Skeletal muscle satellite cell (primary cell): ENCODE measurements around the gene SH3GLB2.
"Not testable (repeated sequence)": the region's sequence is repeated elsewhere in the genome, so short reads cannot be mapped to it uniquely, and the experiment has no call there.

ENCODE experiments used
- H3K27me3 ChIP-seq: 2 replicates; pipeline ENCODE4 v1.7.0; 2013; ENCODE audit warnings: low read length; ENCODE audit not compliant: control insufficient read depth, insufficient read depth
- H3K36me3 ChIP-seq: 2 replicates; pipeline ENCODE4 v1.7.0; 2013; ENCODE audit warnings: mild to moderate bottlenecking, control low read depth, low read length; ENCODE audit not compliant: insufficient read depth
- H3K4me1 ChIP-seq: 2 replicates; pipeline ENCODE4 v1.7.0; 2013; ENCODE audit warnings: low read length; ENCODE audit not compliant: control insufficient read depth, insufficient read depth
- H3K4me2 ChIP-seq: 2 replicates; pipeline ENCODE4 v1.7.0; 2013; ENCODE audit warnings: mild to moderate bottlenecking, low read length
- H3K4me3 ChIP-seq: 2 replicates; pipeline ENCODE4 v1.7.0; 2013; ENCODE audit warnings: low read length
- H3K9ac ChIP-seq: 2 replicates; pipeline ENCODE4 v1.7.0; 2013; ENCODE audit warnings: mild to moderate bottlenecking, low read depth, low read length, moderate library complexity
- H3K9me3 ChIP-seq: replicated peaks from 2 replicates; pipeline ENCODE4 v1.7.0; 2013; ENCODE audit warnings: mild to moderate bottlenecking, control low read depth, low read length

SH3GLB2 gene

DNA sequence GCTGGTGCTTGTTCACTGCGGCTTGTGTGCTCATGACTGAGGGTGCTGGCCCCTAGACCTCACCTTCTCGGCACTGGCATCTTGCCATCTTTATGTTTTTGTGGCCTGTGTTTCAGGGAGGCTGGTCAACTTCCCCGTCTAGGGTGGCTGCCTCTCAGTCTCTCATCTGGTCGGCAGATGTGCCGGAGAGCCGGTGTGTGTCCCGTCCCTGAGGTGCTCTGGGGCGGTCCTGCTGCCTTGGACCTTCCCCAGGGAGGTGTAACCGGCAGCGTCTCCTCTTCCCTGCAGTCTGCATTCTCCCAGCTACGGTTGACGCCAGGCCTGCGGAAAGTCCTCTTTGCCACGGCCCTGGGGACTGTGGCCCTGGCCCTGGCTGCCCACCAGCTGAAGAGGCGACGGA is 13.9 kb upstream of the SH3GLB2 start:
- Histone ChIP-seq H3K9me3 (no peaks in the 10 kb centered on the region), H3K4me3 (no peak overlapping the region), H3K27me3 (no peaks in the 10 kb centered on the region), H3K4me1 (peaks cover 15% of the 10 kb centered on the region), H3K4me2 (no peak overlapping the region), H3K9ac (no peak overlapping the region), H3K36me3 (peaks cover 27% of the 10 kb centered on the region)

DNA sequence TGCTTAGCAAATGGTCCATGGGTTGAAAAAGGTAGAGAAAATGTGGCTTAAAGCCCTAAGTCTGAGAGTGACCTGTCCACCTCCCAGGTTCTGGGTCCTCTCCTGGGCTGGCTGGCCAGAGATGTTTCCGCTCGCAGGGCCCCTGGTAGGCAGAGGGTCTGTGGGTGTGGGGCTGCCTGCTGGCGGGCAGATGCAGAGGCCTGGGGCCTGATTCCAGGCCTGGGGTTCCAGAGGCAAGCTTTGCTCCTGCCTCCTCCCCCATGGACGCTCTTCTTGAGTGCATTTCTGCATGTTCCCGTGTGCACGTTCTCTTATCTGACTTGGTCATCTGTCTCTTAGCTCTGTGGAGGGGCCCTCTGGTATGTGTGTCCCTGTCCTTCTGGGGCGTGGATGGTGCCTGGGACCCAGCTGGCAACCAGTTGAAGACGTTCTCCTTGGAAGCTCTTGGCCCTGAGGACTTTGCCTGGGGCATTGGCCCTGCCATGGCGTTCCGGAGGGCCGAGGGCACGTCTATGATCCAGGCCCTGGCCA is 12.0 kb upstream of the SH3GLB2 start:
- H3K4me2 ChIP-seq = no peak overlapping the region
- peaks cover 18% of the 10 kb centered on the region for H3K4me1 ChIP-seq
- no peak overlapping the region for H3K4me3 ChIP-seq
- H3K36me3 ChIP-seq = peaks cover 27% of the 10 kb centered on the region
- H3K9me3 ChIP-seq = no peaks in the 10 kb centered on the region
- no peaks in the 10 kb centered on the region for H3K27me3 ChIP-seq
- no peak overlapping the region for H3K9ac ChIP-seq

DNA sequence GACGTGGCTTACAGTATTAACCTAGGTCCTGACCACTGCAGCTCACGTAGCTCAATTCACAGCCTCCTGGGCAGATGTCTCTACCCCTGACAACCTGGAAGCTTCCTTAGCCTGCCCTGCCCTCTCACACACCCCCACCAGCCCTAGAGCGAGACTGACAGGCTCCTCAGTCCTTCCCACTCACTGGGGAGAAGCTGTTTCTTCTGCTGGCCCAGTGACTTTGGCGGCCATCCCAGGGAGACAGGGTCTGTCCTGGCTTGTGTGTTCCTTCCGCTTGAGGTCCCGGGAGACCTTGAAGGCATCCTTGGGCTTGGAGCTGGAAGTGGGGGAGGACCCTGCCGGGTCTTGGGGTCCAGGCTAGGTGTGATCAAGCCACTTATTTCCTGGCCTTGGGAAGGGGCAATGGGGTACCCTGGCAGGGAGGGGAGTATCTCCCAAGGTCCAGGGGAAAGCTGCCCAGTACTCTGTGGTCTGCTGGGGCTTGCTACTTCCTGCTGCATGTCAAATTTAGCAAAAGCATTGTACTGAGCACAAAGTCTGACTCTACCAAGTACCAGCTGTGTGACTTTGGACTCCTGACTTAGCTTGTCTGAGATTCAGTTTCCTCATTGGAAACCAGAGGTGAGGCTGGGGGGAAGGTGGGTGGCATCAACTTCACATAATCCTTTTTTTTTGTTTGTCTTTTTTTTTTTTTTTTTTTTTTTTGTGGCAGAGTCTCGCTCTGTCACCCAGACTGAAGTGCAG is 10.2 kb upstream of the SH3GLB2 start:
- H3K4me2 ChIP-seq = peak overlapping the region; percentile 96
- peaks cover 18% of the 10 kb centered on the region for H3K4me1 ChIP-seq
- H3K27me3 ChIP-seq = no peaks in the 10 kb centered on the region
- no peak overlapping the region for H3K9ac ChIP-seq
- H3K36me3 ChIP-seq = peaks cover 23% of the 10 kb centered on the region
- peak overlapping the region; percentile 98 for H3K4me3 ChIP-seq
- no peaks in the 10 kb centered on the region for H3K9me3 ChIP-seq

DNA sequence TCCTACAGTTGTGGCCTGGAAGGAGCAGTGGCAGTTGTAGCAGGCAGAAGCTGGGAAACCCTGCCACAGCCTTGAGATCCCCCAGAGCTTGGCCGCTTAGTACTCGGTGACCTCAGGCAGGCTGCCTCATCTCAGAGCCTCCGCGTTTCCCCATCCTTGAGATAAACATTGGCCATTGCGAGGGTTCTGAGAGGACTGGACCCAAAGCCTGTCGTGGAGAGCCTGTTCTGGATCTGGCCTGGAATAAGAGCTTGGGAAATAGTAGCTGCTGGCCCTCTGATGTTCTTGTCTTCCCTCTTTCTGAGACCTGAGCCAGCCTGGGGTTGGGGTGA is 9.6 kb upstream of the SH3GLB2 start:
- Histone ChIP-seq H3K4me3 (peak overlapping the region; percentile 98), H3K4me1 (peaks cover 18% of the 10 kb centered on the region), H3K9me3 (no peaks in the 10 kb centered on the region), H3K9ac (peak overlapping the region; percentile 87), H3K36me3 (peaks cover 23% of the 10 kb centered on the region), H3K4me2 (peak overlapping the region; percentile 96), H3K27me3 (no peaks in the 10 kb centered on the region)

DNA sequence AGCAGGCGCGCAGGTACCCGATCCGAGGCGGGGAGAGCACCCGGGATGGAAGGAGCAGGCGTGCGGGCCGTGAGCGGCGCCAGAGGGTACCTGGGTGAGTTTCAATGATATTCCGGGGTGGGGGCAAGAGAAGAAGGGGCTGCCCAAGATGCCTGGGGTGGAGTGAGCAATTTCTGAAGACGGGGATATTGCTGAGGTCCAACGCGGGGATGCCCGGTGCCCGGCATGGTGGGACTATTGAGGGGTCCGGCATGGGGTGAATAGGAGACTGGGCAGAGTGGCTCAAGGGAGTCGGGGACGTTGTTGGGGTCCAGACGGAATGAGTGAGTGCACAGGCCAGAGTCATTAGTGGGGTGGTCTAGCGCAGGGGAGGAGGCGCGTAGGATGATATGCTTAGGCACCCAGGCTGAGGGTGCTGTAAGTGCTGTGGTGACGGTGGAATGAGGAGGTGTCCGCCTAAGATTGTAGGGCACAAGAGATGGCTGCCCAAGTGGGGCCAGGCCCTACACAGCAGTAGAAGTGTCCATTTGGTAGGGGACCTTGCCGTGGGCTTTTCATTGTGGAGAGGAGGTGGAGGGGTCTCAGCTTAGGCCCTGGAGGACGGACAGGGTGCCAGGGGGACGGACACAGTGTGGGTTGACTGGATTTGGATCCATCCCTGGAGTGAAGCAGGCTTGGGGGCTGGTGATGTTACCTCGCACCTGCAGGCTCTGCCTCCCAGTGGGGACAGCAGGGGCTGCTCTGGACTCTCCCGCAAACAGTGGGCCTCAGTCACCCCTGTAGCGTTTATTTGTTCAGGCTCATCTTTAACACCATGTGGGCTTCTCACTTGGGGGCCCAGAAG is 9.0 kb upstream of the SH3GLB2 start:
- H3K36me3 ChIP-seq = peaks cover 17% of the 10 kb centered on the region
- H3K4me3 ChIP-seq = peak overlapping the region; percentile 98
- H3K4me2 ChIP-seq = peak overlapping the region; percentile 96
- H3K9me3 ChIP-seq = no peaks in the 10 kb centered on the region
- no peaks in the 10 kb centered on the region for H3K27me3 ChIP-seq
- peak overlapping the region; percentile 87 for H3K9ac ChIP-seq
- H3K4me1 ChIP-seq = peaks cover 18% of the 10 kb centered on the region

DNA sequence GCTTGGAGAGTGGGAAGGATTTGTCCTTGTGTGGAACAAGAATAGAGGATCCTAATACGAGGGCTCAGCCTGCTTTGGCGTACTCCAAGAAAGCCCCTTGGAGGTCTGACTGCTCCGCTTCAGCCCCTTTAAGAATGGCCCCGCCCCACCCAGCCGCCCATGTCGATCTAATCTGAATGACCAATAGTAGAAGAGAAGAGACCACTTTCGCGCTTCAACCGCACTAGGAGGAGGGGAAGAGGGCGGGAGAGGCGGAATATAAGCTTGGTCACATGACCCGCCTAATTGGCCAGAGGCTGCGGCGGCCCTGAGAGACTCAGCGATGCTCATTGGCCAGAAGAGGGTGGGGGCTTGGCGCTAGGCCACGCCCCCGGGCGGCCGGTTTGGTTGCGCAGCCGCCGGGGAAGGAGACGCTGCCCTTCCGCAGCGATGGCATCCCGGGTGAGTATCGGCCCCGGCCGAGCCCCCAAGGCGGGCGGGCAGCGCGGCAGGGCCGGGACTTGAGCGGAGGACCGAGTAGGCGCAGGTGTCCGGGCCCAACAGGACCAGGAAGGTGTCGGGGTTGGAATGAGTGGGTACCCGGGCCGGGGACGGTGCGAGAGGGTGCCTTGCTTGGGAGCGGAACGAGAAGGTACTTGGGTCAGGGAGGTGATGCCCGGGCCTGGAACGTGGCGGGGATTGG is 8.3 kb upstream of the SH3GLB2 start, which contains the start of gene MIGA2:
Gene MIGA2, plus strand, starts transcription at position 386 of the 682 bp plus-strand sequence. CDS start 3,969 bp downstream, outside the sequence.
- Histone ChIP-seq H3K4me1 (peaks cover 18% of the 10 kb centered on the region), H3K36me3 (peaks cover 10% of the 10 kb centered on the region), H3K27me3 (no peaks in the 10 kb centered on the region), H3K9ac (peak within 1 kb of the TSS; percentile 87), H3K4me3 (peak within 1 kb of the TSS; percentile 98), H3K9me3 (no peaks in the 10 kb centered on the region), H3K4me2 (peak within 1 kb of the TSS; percentile 96)

DNA sequence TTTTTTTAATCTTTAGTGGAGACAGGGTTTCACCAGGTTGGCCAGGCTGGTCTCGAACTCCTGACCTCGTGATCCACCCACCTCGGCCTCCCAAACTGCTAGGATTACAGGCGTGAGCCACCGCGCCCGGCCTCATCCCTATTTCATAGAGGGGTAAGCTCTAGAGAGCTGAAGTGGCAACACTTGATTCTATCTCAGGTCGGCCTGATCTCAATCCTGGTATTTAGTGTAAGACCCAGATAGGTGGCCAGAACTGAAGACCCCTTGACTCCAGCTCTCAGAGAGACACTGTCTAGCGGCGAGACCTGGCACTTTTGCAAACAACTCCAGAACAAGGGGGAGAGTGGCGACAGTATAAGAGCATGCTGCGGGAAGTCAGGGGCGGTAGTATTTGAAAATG is 7.7 kb upstream of the SH3GLB2 start:
- H3K4me2 ChIP-seq = peak overlapping the region; percentile 89
- peak overlapping the region; percentile 65 for H3K4me3 ChIP-seq
- peak overlapping the region; percentile 66 for H3K9ac ChIP-seq
- not testable (repeated sequence) for H3K27me3 ChIP-seq, H3K36me3 ChIP-seq, H3K9me3 ChIP-seq
- H3K4me1 ChIP-seq = peaks cover 18% of the 10 kb centered on the region

DNA sequence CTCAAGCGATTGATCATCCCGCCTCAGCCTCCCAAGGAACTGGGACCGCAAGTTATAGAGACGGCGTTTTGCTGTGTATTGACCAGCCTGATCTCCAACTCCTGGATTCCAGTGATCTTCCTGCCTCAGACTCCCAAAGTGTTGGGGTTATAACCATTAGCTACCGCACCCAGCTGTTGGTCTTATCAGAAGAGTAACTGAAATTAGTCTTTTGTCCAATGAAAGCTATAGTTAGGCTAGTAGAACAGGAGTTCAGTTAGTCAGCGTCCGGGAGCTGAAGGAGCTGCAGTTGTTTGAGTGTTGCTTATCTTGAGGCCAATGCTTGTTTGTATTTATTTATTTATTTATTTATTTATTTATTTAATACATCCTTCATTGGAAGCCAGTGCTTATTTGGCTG is 5.1 kb upstream of the SH3GLB2 start:
- Histone ChIP-seq H3K9me3 (no peaks in the 10 kb centered on the region), H3K4me2 (no peak overlapping the region), H3K27me3 (no peaks in the 10 kb centered on the region), H3K4me1 (peaks cover 15% of the 10 kb centered on the region), H3K9ac (no peak overlapping the region), H3K4me3 (no peak overlapping the region), H3K36me3 (no peaks in the 10 kb centered on the region)

DNA sequence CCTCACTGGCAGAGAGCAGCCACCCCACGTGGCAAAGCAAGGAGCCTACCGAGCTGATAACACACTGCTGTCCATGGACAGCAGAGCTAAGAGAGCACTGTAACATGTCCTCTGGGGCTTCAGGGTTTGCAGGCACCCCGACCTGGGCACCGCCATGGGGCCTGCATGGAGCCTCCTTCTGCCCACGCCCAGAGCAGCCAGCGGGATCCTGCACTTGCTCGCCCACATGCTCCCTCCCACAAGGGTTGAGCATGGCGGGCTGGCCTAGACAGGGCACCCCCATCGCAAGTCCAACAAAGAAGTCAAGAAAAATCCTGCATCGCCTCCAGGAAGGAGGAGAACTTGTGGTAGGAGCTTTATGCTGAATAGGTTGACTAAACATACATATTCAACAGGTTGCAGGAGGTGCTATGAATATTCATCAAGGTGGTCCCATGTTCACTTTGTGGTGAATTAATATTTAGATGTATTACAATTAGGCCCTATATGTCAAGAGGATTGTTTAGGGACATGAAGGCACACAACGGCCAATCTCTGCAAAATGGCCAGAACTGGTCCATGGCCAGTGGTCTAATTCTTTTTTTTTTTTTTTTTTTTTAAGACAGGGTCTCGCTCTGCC is 4.5 kb upstream of the SH3GLB2 start:
- Histone ChIP-seq H3K4me3 (no peak overlapping the region), H3K27me3 (no peaks in the 10 kb centered on the region), H3K9me3 (no peaks in the 10 kb centered on the region), H3K36me3 (no peaks in the 10 kb centered on the region), H3K4me1 (peaks cover 11% of the 10 kb centered on the region), H3K9ac (no peak overlapping the region), H3K4me2 (no peak overlapping the region)

DNA sequence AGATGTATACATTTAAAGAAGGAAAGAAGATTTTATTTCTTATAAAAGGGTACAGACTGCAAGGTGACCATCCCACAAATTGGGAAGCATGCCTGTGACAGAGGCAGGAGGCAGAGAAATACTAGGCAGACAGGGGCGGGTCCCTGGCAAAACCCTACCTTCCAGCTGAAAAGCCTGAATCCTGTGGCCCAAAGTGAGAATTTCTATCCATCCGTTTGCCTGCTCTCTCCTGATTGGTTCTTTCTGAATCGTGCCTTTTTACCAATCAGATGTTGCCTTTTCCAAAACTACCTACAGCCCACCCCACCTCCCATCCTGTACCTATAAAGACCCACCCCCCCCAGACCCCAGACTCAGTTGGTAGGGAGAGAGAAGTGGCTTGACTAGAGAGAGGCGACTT is 3.4 kb upstream of the SH3GLB2 start:
- Histone ChIP-seq H3K9ac (no peak overlapping the region), H3K4me1 (peaks cover 16% of the 10 kb centered on the region), H3K36me3 (no peaks in the 10 kb centered on the region), H3K4me2 (no peak overlapping the region), H3K27me3 (no peaks in the 10 kb centered on the region), H3K4me3 (no peak overlapping the region), H3K9me3 (no peaks in the 10 kb centered on the region)

DNA sequence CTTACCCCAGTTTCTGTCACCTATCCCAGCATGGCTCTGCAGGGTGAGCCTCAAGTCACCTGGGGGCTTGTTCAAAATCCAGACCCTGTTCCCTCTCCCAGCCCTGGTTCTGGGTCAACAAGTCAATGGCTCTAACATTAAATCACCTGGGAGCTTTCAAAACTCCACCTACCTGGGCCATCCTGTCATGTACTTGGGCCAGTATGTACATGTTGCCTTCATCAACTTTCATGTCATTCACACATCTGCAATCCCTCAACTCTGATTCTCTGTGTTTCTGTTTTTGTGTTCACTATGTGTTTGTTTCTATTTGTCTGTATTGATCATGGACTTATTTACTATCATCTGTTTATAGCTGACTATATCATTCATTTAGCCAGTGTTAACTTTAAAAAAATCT is 2.1 kb upstream of the SH3GLB2 start:
- H3K9me3 ChIP-seq = no peaks in the 10 kb centered on the region
- H3K36me3 ChIP-seq = no peaks in the 10 kb centered on the region
- H3K27me3 ChIP-seq = no peaks in the 10 kb centered on the region
- H3K4me2 ChIP-seq = no peak overlapping the region
- no peak overlapping the region for H3K9ac ChIP-seq
- H3K4me3 ChIP-seq = no peak overlapping the region
- peaks cover 14% of the 10 kb centered on the region for H3K4me1 ChIP-seq
